K562 (cell line): Measurements from ENCODE around the gene MYPN. TPM values are rescaled to one million over a fixed set of nuclear protein-coding genes. Genes with fewer than 3 reads are reported as not detected.

ENCODE experiments used
- ATAC-seq: fragments of 200-7000 bp; cut with Tn5 transposase; 3 replicates; pipeline ENCODE4 v1.9.1; 2020; ENCODE audit warnings: moderate library complexity
- BruUV-seq: library from RNA; stranded (reverse); fragments of 400-500 nt; replicated peaks from 2 replicates; lab custom pipeline; 2021; lab: Mats Ljungman, UMichigan
- CTCF ChIA-PET: fragments of 300-600 bp; formaldehyde crosslinking; extraction: SDS; loops from one replicate; lab custom pipeline; 2021; ENCODE audit warnings: low intra/inter-chr PET ratio; lab: Yijun Ruan, JAX
- POLR2A ChIA-PET: fragments of 300-600, 350-650 bp; sonication (Branson Sonifier 250); formaldehyde crosslinking; extraction: SDS; loops from one replicate; lab custom pipeline; 2021; ENCODE audit warnings: antibody characterized with exemption, inconsistent platforms; lab: Yijun Ruan, JAX
- DNase-seq, 4 experiments: peaks; one replicate each; pipeline versions ENCODE4 v3.0.0 to v3.0.0-alpha.2; 2011 to 2018; ENCODE audit warnings: low spot score in 3 of 4, mixed read lengths in 3 of 4; ENCODE audit errors: extremely low read depth in 1 of 4
- FAIRE-seq: peaks from 2 replicates; lab custom pipeline; 2011; peaks lifted over from hg19 to GRCh38; lab: Jason Lieb, UNC
- H2AFZ ChIP-seq: 2 replicates; pipeline ENCODE4 v1.6.0; 2011; ENCODE audit warnings: low read depth, low read length, control low read depth, inconsistent platforms
- H3K27ac ChIP-seq: fragments of 200-600 bp; 3 replicates; pipeline ENCODE4 v1.8.0; 2011; ENCODE audit warnings: low read depth, mild to moderate bottlenecking, control low read depth, inconsistent platforms, low read length, moderate library complexity, mixed read lengths; ENCODE audit errors: extremely low read depth
- H3K27me3 ChIP-seq, 2 experiments: fragments of 300-600 bp in 1 of 2; 2 replicates in 1 of 2; 3 replicates in 1 of 2; pipeline versions ENCODE4 v1.6.0 to v1.8.0; 2011; ENCODE audit warnings: inconsistent platforms in 2 of 2, low read length in 2 of 2, mild to moderate bottlenecking in 1 of 2, mixed read lengths in 1 of 2, moderate library complexity in 1 of 2; ENCODE audit not compliant: control insufficient read depth in 2 of 2, insufficient read depth in 2 of 2
- H3K36me3 ChIP-seq: fragments of 300-600 bp; 3 replicates; pipeline ENCODE4 v1.8.0; 2011; ENCODE audit warnings: mild to moderate bottlenecking, low read length, inconsistent platforms; ENCODE audit not compliant: control insufficient read depth, insufficient read depth
- H3K4me1 ChIP-seq, 2 experiments: fragments of 200-600 bp in 1 of 2; replicated peaks in 1 of 2; 2 replicates in 1 of 2; 3 replicates in 1 of 2; pipeline versions ENCODE4 v1.5.1 to v1.8.0; 2011; ENCODE audit warnings: inconsistent platforms in 2 of 2, low read length in 2 of 2, mild to moderate bottlenecking in 1 of 2, mixed read lengths in 1 of 2, moderate library complexity in 1 of 2; ENCODE audit not compliant: control insufficient read depth in 2 of 2, insufficient read depth in 2 of 2
- H3K4me2 ChIP-seq: 2 replicates; pipeline ENCODE4 v1.6.1; 2011; ENCODE audit warnings: low read length, control low read depth, inconsistent platforms, mixed read lengths; ENCODE audit not compliant: insufficient read depth
- H3K4me3 ChIP-seq: fragments of 200-600 bp; sonication (generic), shearing (Covaris generic); 2 replicates; pipeline ENCODE4 v1.5.1; 2016; ENCODE audit warnings: control low read depth, inconsistent platforms
- H3K79me2 ChIP-seq: fragments of 200-600 bp; 3 replicates; pipeline ENCODE4 v1.8.0; 2011; ENCODE audit warnings: low read length, inconsistent platforms; ENCODE audit not compliant: control insufficient read depth, insufficient read depth
- H3K9ac ChIP-seq, 2 experiments: 2 replicates each; pipeline versions ENCODE4 v1.6.0 to v1.6.1; 2011; ENCODE audit warnings: low read depth in 2 of 2, low read length in 2 of 2, control low read depth in 1 of 2, inconsistent platforms in 1 of 2, mild to moderate bottlenecking in 1 of 2, mixed read lengths in 1 of 2; ENCODE audit not compliant: insufficient read depth in 1 of 2
- H3K9me1 ChIP-seq: one replicate; pipeline ENCODE4 v1.6.0; 2011; ENCODE audit warnings: inconsistent platforms, mild to moderate bottlenecking, low read length, moderate library complexity; ENCODE audit not compliant: control insufficient read depth, insufficient read depth
- H3K9me3 ChIP-seq: replicated peaks from 2 replicates; pipeline ENCODE4 v1.5.1; 2011; ENCODE audit warnings: low read depth, low read length, inconsistent platforms; ENCODE audit not compliant: control insufficient read depth, insufficient read depth
- H4K20me1 ChIP-seq: replicated peaks from 2 replicates; pipeline ENCODE4 v1.6.1; 2011; ENCODE audit warnings: low read length, inconsistent platforms, mixed read lengths; ENCODE audit not compliant: control insufficient read depth, insufficient read depth
- BHLHE40 ChIP-seq: IDR thresholded peaks from 2 replicates; pipeline ENCODE4 v1.6.1; 2011; ENCODE audit warnings: low read length, improper control_type of control experiment
- FIP1L1 ChIP-seq: fragments of 200-400 bp; formaldehyde crosslinking; IDR thresholded peaks from 2 replicates; pipeline ENCODE4 v1.6.1; 2018; ENCODE audit warnings: mild to moderate bottlenecking, low read depth, low read length; ENCODE audit not compliant: poor library complexity, severe bottlenecking
- FOXM1 ChIP-seq, 2 experiments: fragments of 450-650 bp in 1 of 2; sonication (generic) in 1 of 2; formaldehyde crosslinking in 1 of 2; IDR thresholded peaks; 2 replicates each; pipeline versions ENCODE4 v1.6.1 to v1.9.0; 2017 to 2022; ENCODE audit warnings: low read depth in 2 of 2, mild to moderate bottlenecking in 2 of 2, missing genetic modification reagents in 1 of 2, moderate library complexity in 1 of 2
- HIVEP1 ChIP-seq: fragments of 250-450 bp; sonication (Bioruptor Pico); IDR thresholded peaks from 2 replicates; pipeline ENCODE4 v1.4.0; 2020; ENCODE audit warnings: mild to moderate bottlenecking
- KLF6 ChIP-seq: fragments of 250-450 bp; sonication (Bioruptor Pico); IDR thresholded peaks from 2 replicates; pipeline ENCODE4 v1.4.0; 2020; ENCODE audit warnings: mild to moderate bottlenecking, moderate library complexity, borderline replicate concordance
- TBP ChIP-seq: optimal IDR thresholded peaks from 2 replicates; pipeline ENCODE3; 2011; ENCODE audit warnings: low read depth, low read length, improper control_type of control experiment
- ZNF175 ChIP-seq: fragments of 200-800 bp; sonication (Bioruptor generic); IDR thresholded peaks from 2 replicates; pipeline ENCODE4 v1.6.1; 2016; ENCODE audit warnings: low read depth, mild to moderate bottlenecking, missing genetic modification characterization, missing compliant biosample characterization
- WGBS: fragments of 100-300 bp; shearing (Covaris generic); methylation state at CpG from one replicate; pipeline ENCODE4 v1.1.6; 2016; ENCODE audit warnings: low coverage, mixed read lengths; ENCODE audit not compliant: insufficient coverage; ENCODE audit errors: missing lambda C conversion rate; 5-methylcytosine and 5-hydroxymethylcytosine counted together
- in situ Hi-C: fragments of 300-500 bp; cut with MboI; formaldehyde crosslinking; loops from 4 replicates; pipeline ENCODE4 v1.15.0; 2018; ENCODE audit warnings: inconsistent platforms, mixed read lengths
- intact Hi-C: fragments of 100-400 bp; cut with micrococcal nuclease; formaldehyde crosslinking; loops from 2 replicates; pipeline ENCODE4 v1.14.2; 2022
- polyA plus RNA-seq, 8 experiments: library from polyadenylated mRNA; depleted of rRNA in 4 of 8; stranded (reverse) in 5 of 8; unstranded in 3 of 8; fragments of >200 nt; fragmentation: Nextera tagmentation in 2 of 8; fragmentation: Illumina TruSeq in 1 of 8; extraction: Ambion mirVana in 2 of 8; extraction: Trizol in 1 of 8; gene quantifications; 2 replicates each; pipeline versions ENCODE4 v1.2.1 to v1.2.3, GENCODE V29; 2011 to 2014; ENCODE audit warnings: inconsistent platforms in 1 of 8, missing spikeins in 1 of 8
- total RNA-seq, 7 experiments: library from RNA; depleted of rRNA in 6 of 7; stranded (reverse); fragments of >200 nt in 6 of 7; fragmentation: Illumina TruSeq in 2 of 7; extraction: Trizol in 2 of 7; gene quantifications; 2 replicates each; pipeline versions ENCODE4 v1.2.1 to v1.2.3, GENCODE V29; 2011 to 2021; ENCODE audit warnings: low replicate concordance in 1 of 7
- TF ChIP-seq, protein P1 (sequence below): fragments of 250-450 bp; sonication (Bioruptor Pico); IDR thresholded peaks from 2 replicates; pipeline ENCODE4 v1.6.1; 2021; ENCODE audit warnings: mild to moderate bottlenecking
- TF ChIP-seq, protein P2 (sequence below): fragments of 200-800 bp; sonication (Bioruptor generic); IDR thresholded peaks from 2 replicates; pipeline ENCODE4 v1.6.1; 2017; ENCODE audit warnings: missing genetic modification characterization, missing compliant biosample characterization

Gene MYPN
- total and polyA plus RNA-seq, 9 of the 15 experiments (the other 6 are each of a cell fraction or from before 2014, with no cell fraction given) = not detected

DNA sequence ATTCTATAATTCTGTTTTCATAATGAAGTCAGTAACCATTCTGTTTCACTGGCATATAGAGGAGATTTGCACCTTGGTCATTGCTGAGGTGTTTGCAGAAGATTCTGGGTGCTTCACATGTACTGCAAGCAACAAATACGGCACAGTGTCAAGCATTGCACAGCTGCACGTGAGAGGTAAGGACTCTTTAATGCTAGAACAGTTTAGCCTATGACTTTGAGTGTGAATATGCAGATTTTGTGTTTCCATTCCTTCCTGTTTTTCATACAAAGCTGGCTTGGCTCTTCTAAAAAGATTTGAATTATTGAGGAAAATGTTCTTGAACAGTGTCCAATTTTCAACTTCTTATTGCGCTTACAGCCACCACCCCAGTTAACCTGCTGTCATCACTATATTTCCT lies 56.4 kb downstream of the MYPN start:
- Histone ChIP-seq H3K36me3 (no peaks in the 10 kb centered on the region), H4K20me1 (no peaks in the 10 kb centered on the region), H3K4me2 (no peak overlapping the region), H3K4me1 (no peaks in the 10 kb centered on the region), H3K4me3 (no peak overlapping the region), H3K27me3 (peaks cover 16 to 27% of the 10 kb centered on the region in 2 experiments), H3K9me3 (no peaks in the 10 kb centered on the region), H3K9me1 (no peaks in the 10 kb centered on the region), H3K9ac (no peak overlapping the region), H3K27ac (no peak overlapping the region), H3K79me2 (no peaks in the 10 kb centered on the region), H2AFZ (no peak overlapping the region)
- no peak for DNase-seq
- in situ Hi-C loops = no loop called here
- ChIA-PET POLR2A (interaction anchor here (0.6 to 1.1 kb wide), 2 partner anchors 11 to 1820 kb away, joined by 3 read pairs; no protein-coding TSS in a partner anchor), CTCF (no interaction called here)
- no peak for ATAC-seq
- intact Hi-C loops = no loop called here
- BruUV-seq = no TSS peak
- 6% methylated on average over 3 of the region's 3 CpGs for WGBS
- TF ChIP-seq KLF6 (CRISPR knock-in tag) (no peak), FIP1L1 (no peak), ZNF175 (no peak), TBP (no peak), HIVEP1 (CRISPR knock-in tag) (no peak), BHLHE40 (peak; percentile 41; the same call in 1 of the 2 replicates), FOXM1 (IDR thresholded peaks at IDR 0.05; ENCODE audit: low read depth) (no peak), FOXM1 (CRISPR knock-in tag; IDR thresholded peaks at IDR 0.05; ENCODE audit: low read depth) (no peak)
- TF ChIP-seq, protein P1, sequence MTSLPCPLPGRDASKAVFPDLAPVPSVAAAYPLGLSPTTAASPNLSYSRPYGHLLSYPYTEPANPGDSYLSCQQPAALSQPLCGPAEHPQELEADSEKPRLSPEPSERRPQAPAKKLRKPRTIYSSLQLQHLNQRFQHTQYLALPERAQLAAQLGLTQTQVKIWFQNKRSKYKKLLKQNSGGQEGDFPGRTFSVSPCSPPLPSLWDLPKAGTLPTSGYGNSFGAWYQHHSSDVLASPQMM = no peak
- TF ChIP-seq, protein P2, sequence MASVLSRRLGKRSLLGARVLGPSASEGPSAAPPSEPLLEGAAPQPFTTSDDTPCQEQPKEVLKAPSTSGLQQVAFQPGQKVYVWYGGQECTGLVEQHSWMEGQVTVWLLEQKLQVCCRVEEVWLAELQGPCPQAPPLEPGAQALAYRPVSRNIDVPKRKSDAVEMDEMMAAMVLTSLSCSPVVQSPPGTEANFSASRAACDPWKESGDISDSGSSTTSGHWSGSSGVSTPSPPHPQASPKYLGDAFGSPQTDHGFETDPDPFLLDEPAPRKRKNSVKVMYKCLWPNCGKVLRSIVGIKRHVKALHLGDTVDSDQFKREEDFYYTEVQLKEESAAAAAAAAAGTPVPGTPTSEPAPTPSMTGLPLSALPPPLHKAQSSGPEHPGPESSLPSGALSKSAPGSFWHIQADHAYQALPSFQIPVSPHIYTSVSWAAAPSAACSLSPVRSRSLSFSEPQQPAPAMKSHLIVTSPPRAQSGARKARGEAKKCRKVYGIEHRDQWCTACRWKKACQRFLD (CRISPR knock-in tag) = no peak
- TF ChIP-seq, all 486 proteins: peak for 1
- no peak for FAIRE-seq
